Right forelimb (tissue), 1 donor: ENCODE measurements around the gene CAPS.

Experiments
- DNase-seq: peaks from one replicate; pipeline ENCODE4 v3.0.0-alpha.2; 2018

The CAPS gene

DNA sequence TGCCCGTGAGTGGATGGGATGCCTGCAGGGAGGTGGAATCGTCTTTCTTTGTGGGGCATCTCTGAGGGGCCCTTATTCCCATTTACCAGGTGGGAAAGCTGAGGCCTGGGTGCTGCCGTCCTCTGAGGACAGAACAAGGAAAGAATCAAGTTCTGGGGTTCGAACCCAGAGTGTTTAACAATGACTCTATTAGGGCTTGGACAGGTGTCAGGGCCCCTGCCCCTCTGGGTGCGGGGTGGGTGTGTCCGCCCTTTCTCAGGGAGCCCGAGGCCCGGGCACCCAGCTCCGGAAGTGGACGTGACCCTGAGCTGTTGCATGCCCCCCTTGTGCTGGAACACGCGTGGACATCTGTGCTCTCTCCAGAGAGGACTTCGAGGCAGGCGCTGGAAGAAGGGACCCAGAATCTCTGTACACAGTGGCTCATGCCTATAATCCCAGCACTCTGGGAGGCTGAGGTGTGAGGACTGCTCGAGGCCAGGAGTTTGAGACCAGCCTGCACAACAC lies 21.2 kb upstream of the CAPS start:
- no peak for DNase-seq

DNA sequence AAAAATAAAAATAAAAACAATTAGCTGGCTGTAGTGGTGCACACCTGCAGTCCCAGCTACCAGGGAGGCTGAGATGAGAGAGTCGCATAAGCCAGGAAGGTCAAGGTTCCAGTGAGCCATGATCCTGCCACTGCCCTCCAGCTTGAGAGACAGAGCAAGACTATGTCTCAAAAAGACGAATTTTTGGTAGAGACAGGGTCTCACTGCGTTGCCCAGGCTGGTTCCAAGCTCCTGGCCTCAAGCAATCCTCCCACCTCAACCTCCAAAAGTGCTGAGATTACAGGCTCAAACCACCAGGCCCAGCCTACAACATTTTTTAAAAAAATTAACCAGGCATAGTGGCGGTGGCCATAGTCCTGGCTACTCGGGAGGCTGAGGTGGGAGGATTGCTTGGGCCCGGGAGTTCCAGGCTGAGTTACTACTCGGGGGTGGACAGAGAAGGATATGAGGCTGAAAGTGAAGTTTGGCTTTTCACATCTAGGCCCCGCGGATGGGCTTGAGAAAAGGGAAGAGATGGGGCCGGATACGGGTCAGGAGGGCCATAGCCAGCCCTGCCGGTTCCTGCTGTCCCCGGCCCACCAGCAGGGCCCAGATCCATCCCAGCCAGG lies 20.7 kb upstream of the CAPS start:
- DNase-seq = no peak

DNA sequence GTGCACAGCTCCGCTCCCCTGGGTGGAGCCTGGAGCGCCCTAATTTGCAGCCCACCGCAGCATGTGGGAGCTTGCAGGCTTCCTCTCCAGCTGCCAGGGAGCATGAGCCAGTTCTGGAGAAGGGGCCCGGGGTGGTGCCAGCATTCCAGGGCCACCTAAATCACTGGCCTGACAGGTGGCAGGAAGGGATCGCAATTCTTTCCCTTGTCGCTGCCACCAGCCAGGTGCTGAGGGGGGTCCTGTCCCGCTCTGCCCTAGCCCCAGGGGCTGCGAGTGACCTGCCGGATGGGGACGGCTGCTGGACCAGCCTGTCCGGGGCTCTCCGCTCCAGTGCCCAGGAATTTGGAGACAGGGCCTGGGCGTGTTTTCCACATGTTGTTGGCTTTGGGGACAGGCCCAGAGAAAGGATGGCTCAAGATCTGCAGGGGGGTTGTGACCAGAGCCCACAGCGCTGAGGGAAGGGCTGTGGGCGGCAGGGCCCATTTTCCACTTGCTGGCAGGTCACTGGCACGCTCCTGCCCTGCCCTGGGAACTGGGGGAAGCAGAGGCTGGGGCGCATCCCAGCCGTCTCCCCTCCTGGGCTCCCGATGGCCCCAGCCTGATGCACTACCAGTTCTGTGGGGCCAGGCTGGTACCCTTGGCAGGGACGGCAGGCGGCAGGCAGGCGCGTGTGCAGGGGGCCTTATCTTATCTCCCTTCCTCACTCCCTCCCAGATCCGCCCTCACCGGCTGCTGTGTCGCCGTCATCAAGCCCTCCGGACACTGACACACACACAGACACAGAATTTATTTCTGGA lies 19.9 kb upstream of the CAPS start:
- DNase-seq = no peak

DNA sequence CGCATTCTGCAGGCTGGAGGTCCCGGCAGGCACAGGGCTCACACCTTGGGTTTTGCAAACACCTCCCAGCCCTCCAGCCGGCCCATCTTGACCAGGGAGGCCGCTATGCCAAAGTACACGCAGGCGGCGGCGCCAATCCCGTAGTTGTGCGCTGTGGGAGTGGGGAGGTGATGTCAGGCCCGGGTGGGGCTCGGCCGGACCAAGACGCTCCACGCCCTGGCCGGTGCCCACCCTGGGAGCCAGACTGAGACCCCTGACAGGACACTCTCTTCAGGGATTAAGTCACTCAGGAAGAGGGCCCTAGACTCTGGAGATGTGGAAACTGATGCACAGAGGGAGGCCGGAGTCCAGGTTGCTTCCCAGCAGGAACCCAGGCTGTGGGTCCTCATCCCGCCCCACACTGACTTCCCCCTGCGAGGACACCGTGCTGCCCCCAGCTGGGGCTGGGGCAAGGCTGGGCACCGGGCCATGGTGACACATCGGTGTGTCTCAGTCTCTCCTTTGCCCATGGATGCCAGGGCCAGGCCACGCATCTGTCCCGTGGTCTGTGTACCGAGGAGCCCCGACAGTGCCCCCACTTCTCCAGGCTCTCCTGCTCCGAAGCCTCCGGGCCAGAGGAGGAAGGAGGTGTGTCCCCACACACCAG lies 19.2 kb upstream of the CAPS start:
- DNase-seq = no peak

DNA sequence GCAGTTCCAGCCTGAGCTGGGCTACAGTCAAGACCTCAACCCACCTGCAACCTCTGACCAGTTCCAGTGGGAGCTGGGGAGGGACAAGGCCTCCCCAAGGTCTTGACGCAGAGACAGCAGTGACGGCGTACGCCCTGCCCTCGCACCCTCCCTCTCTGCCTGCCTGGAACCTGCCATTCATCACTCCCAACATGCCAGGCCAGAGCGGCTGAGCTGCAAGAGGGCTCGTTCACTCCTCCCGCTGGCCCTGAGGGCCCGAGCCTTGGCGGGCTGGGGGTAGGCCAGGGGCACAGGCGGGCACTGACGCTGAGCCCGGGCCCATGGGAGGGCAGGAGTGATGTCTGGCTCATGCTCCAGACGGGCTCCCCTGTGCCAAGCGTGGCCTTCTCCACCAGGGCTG lies 18.6 kb upstream of the CAPS start:
- DNase-seq = no peak

DNA sequence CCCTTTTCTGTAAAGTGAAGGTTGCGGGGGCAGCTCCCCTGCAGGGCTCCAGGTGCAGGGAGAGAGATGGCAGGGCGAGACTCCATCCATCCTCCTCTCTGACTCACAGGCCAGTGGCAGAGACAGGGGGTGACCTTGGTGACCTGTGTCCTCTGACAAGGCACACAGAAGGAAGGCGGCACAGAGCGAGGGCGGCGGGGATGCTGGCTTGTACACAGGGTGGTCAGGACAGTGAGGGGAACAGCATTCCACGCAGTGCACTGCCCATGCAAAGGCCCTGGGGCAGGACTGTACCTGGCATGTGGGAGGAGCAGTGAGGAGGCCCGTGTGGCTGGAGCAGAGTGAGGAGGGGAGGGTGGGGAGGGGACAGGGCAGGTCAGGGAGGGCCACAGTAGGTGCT lies 18.2 kb upstream of the CAPS start:
- DNase-seq = no peak

DNA sequence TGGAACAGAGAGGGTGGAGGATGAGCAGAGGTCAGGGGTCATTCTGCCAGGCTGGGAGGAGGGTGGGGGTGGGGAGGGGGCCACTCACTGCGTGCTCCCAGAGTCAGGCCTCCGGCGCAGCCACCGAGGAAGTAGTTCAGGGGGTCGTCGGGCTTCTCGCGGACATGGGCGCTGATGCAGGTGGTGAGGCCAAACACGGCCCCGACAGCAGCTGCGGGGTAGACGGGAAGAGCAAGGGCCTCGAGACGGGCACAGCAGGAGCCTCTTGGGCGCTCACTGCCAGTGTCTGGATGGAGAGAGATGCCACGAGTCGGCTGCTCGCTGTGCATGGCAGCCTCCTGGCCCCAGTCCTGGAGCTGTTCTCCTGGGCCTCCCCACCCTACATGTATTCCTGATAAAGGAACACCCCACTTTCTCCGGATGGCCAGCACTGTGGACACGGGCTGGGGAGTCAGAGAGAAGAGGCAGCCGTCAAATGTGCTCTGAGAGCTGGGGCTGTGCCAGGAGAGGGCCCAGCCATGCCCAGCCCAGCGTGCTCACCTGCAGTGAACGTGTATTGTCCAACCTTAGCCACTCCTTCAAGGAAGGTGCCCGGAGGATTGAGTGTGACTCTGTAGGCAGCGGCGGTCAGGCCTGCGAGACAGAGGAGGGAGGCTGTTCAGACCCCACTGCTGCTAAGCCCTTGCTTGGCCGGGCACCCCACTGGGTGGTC lies 17.5 kb upstream of the CAPS start:
- DNase-seq = no peak

DNA sequence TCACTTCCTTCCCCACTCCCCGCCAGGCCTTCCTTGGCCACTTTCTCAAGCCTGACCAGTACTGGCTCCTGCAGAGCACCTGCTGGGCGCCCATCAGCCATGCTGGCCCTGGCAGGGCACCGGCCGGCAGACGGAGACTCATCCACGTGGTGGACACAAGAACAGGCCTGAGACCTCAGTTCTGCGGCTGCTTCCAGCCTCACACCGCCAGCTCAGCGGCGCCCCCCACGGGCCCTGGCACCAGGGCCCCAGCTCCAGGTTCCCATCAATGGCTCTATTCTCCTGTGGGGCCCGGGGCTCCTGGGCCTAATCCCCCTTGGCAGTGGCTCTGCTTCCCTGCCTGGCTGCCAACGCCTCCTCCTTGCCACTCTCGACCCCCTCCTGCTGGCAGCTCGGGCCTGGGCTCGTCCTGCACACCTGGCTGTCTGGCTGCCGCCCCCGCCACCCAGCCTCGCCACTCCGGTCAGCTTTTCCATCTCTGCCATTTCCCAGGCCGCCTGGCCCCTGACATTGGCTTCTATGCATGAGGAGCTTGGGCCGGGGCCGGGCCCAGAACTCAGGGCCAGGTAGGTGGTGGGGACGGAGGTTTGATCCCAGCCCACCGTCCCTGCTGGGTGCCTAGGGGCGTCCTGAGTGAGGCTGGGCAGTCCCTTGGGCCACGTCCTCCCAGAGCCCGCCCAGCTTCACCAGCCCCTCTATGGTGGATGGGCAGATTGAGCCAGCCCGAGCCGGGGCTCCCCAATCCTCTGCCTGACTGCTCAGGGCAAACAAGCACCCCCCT lies 16.7 kb upstream of the CAPS start:
- DNase-seq = no peak

DNA sequence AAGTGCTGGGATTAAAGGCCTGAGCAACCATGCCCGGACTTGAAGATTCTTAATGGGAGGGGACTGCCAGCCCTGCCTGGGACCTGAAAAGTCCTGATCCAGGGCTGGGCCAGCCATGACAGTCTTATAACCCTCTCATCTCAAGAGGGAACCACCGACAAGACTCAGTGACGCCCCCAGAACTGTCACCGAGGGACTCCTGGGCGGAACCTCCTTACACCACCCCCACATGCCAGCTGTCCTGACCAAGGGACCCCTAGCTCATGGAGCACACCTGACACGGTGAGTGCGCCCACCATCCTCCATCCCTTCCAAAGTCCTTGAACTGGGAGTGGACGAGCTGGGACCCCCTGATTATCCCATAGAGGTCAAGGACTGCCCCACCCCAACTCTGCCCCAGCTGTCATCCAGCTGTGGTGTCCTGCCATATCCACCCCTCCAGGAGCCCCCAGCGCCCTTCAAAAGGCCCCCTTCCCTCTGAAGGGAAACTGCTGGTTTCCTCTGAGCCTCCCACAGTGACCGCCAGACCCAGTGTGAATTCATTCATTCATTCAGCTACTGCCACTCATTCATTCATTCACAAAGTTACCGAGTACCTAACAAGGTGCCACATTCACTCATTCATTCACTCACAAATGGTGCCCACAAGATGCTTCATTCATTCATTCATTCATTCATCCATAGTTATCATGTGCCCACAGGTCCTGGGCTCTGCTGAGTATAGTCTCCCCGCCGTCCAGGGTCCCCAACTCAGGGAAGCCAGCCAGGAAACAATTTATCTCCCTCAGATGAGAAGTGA lies 14.1 kb upstream of the CAPS start:
- no peak for DNase-seq

DNA sequence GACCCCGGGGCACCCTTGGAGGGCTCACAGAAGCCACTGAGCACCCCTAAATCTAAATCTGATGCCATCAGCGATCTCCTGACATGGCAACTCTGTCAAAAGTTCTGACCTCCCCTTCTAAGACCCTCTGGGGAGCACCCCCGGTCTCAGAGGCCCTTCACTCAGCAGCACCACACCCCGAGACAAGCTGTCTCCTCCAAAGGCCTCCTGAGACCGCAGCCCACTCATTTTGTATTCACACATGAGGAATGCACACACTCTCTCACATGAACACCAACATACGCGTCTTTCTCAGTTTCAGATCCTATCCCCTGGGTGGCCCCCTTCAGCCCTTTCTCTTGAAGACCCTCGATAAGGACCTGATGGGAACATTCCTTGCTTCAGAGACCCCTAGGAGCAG lies 13.1 kb upstream of the CAPS start:
- no peak for DNase-seq

DNA sequence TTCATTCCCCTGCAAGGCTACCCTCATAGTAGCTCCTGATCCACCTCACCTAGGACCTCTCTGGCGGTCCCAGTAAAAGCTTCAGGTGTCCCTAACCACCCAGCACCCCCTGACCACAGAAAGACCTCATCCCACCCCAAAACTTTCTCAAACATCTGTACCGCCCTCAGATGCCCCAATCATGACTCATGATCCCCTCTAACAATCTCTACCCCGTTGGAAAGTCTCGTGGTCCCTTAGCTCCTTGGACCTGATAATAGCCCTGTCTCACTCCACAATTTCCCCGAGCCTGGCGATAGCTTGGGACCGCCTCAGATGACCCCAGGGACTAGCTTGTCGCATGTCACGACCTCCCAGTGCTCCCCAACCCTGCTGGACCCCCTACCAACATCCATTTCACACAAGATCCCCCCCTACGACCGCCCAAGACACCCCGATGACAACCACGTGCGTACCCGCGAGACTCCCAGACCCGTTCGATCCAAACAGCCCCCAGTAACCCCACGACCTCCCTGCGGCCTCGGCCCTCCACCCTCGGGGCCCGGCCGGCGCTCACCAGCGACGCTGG lies 10.9 kb upstream of the CAPS start:
- DNase-seq = no peak

DNA sequence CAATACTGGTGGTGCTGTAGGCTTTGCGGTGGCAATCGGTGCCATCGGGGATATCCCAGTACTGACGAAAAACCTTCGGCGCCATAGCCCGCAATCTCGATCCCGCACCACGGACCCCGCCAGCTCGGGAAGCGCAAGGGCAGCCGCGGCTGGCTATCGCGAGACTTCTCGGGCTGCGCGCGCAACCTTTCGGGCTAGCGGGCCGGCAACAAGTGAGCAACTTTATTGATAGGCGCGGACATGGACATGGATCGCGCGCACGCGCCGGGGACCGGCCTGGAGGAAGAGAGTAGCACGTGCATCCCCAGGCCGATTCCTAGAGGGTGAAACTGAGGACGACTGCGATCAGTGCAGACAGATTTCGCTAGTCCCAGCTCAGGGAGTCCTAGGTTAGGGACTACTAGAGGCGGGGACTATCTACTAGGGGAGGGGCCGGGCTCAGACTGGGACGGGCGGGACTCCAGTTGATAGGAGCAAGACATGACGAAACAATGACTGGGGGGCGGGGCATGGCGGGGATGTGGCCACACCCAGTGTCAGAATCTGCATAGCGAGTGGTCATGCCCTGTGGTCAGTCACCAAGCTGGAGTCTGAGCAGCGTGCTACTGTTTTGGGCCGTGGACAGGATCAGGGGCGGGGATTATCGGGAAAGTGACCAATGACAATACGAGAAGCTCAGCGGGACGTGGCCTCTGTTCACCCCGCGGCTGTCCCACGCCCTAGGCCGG lies 10.3 kb upstream of the CAPS start, which contains the start of gene NDUFA11:
TSS of gene NDUFA11 (minus strand) at position 167 of the 728 bp plus-strand sequence. CDS start at position 85, 82 bp downstream.
- peak; percentile 98 for DNase-seq

DNA sequence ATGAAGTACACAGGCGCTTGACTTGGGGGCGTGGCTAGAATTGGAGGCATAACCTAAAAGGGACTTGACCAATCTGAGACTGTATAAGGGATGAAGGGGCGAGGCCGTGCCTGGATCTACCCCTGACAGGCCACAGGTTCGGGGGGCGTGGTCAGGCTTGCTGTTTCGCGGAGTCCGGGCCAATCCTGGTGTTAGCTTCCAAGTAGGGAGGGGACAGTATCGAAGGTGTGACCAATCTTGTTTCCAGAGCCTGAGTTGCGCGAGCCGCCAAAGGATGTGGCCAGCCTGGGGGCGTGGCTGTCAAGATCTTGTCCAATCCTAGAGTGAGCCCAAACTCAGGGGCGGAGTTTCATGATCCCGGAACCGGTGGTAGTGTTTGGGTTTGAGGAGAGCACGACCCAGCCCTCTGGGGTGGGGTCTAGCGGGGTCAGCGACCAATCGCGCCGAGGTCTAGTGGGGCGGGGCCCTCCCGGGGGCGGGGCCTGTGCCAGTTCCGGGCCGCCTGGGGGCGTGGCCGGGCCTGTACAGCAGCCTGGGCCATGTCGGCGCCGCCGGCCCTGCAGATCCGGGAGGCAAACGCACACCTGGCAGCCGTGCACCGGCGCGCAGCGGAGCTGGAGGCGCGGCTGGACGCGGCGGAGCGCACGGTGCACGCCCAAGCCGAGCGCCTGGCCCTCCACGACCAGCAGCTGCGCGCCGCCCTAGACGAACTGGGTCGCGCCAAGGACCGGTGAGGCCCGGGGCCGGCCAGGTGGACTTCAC lies 9.5 kb upstream of the CAPS start, which contains the start of gene VMAC:
TSS of gene VMAC (plus strand) at position 521 of the 762 bp plus-strand sequence. CDS start at position 540, 19 bp downstream.
- DNase-seq = peak; percentile 100

DNA sequence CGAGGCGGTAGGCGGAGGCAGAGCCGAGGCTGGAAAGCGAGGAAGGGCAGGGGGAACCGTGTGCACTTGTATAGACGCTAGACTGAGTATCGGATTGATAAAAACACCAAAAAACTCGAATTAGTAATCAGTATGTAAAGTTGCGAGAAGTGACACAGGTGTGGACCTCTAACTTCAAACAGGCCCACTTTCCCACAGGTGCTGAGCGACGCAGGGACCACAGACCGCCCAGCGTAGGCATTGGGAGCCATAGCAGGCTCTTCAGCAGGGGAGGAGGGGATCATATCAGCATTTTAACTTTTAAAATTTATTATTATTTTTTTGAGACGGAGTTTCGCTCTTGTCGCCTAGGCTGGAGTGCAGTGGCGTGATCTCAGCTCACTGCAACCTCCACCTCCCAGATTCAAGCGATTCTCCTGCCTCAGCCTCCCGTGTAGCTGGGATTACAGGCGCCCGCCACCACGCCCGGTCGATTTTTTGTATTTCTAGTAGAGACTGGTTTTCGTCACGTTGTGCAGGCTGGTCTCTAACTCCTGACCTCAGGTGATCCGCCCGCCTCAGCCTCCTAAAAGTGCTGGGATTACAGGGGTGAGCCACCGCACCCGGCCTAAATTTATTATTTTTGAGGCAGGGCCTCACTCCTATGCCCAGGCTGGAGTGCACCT lies 8.8 kb upstream of the CAPS start:
- no peak for DNase-seq

DNA sequence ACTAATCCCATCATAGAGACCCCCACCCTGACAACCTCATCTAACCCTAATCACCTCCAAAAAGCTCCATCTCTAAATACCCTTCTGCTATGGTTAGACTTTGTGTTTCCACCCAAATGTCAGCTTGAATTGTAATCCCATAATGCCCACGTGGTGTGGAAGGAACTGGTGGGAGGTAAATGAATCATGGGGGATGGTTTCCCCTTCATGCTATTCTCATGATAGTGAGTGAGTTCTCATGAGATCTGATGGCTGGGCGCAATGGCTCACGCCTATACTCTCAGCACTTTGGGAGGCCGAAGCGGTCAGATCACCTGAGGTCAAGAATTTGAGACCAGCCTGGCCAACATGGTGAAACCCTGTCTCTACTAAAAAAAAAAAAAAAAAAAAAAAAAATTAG lies 6.8 kb upstream of the CAPS start:
- no peak for DNase-seq

DNA sequence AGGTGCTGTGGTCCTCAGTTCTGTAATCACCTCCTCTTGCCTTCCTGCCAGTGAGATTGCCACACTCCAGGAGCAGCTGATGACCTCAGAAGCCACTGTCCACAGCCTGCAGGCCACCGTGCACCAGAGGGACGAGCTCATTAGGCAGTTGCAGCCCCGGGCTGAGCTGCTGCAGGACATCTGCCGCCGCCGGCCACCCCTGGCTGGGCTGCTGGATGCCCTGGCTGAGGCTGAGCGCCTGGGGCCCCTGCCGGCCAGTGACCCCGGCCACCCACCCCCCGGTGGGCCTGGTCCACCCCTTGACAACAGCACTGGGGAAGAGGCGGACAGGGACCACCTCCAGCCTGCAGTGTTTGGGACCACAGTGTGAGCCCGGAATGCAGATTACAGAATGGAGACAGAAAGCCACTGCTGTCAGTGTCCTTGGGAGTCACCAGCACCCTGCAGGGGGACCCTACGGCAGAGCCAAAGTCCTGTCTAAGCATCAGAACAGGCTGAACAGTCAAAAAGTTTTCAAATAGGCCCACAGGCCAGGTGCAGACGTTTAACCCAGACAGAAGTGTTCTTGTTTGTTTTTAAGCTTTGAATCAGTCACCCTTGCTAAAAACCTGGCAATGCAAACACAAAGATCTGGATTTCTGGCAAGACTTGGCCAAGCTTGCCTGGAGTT lies 5.1 kb upstream of the CAPS start:
- DNase-seq = no peak

DNA sequence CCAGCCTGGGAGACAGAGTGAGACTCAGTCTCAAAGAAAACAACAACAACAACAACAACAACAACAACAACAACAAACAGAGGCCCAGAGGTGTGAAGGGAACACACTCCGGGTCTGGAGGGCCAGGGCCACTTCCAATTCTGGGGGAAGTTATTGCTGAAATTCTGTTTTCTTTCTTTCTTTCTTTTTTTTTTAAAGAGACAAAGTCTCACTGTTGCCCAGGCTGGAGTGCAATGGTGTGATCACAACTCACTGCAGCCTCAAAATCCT lies 3.5 kb upstream of the CAPS start:
- DNase-seq = no peak

DNA sequence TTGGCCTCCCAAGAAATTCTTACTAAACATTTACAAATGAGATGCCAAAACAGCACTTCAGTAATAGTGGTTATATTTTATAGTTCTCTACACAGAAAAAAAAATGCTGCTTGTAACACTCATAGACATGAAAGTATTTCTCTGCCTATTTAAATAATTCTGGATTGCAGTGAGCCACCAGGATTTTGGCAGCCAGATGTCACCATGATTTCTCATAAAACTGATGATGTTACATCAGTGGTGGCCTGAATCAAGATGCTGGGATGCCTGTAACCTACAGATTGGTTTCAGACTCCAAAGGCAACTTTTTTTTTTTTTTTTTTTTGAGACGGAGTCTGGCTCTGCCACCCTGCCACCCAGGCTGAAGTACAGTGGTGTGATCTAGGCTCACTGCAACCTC lies 2.7 kb upstream of the CAPS start:
- DNase-seq = no peak

DNA sequence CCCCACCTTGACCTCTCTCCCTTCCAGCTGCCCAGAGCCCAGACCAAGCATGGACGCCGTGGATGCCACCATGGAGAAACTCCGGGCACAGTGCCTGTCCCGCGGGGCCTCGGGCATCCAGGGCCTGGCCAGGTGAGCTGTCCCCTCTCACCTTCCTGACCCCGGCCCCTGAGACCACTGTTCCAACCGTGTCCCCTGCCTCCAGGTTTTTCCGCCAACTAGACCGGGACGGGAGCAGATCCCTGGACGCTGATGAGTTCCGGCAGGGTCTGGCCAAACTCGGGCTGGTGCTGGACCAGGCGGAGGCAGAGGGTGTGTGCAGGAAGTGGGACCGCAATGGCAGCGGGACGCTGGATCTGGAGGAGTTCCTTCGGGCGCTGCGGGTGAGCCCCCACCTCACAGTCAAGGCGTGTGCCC lies 312 bp downstream of the CAPS start:
- DNase-seq = no peak
